ENCODE measurements around the gene MAGEA8.
"Not testable (repeated sequence)": the region's sequence is repeated elsewhere in the genome, so short reads cannot be mapped to it uniquely, and the experiment has no call there.

Gene MAGEA8

DNA sequence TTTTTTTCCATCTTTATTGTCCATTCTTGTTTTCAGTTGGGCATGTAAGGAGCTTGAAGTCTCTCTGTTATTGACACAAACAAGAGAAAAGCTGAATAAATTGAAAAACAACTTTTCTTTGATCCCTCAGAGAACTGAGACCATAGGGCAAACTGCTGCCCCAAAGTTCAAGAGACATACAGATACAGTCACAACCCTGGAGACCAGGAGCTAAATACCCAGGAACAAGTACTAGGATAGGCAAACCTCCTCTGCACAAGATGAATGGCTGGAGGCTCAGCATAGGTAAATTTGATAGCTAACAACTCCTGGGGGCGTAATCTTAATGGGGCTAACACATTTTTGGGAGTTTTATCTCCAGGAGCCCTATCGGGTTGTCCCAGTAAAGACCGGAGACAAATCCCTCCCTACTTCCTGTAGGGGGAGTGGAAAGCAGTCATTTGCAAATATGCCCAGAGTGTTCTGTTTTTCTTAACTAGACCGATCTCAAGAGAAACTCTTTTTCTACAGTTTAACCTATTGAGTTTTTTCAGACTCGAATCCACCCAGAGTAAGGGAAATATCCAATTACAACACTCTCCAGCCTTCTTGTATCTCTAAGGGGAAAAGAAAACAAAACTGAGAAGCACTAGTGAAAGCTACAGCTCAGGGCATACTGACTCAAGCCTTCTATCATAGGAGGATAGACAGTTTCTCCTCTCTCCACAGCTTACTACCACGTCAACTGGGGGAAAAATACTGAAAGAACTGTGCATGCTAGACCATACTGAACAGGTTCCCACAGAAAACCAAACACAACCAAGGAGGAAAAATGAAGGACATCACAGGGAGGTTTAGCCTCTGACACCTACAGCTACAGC is 23.1 kb downstream of the MAGEA8 start:
- no peak for DNase-seq (ENCODE audit: low read depth in 2 of 2)

DNA sequence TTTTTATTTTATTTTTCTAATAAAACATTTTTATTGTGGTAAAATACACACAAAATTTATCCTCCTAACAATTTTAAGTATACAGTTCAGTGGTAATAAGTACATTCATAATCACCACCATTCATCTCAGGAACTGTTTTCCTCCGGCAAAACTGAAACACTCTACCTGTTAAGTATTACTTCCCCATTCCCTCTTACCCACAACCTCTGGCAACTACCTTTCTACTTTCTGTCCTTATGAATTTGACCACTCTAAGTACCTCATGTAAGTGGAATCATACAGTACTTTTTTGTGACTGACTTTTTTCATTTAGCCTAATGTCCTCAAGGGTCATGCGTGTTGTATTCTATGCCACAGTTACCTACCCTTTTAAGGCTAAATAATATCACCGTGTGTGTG is 27.3 kb downstream of the MAGEA8 start:
- DNase-seq (ENCODE audit: low read depth in 2 of 2) = no peak

DNA sequence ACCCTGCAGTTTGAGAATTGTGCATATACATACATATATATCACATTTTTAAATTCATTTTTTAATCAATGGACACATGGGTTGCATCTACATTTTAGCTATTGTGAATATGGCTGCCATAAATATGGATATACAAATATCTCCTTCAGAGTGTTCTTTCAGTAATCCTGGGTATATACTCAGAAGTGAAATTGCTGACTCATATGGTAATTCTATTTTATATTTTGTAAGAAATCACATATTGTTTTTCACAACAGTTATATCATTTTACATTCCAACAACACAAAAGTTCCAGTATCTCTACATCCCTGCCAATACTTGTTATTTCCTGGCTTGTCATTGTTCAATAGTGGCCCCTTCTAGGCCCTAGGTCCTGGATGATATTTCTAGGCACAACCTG is 27.7 kb downstream of the MAGEA8 start:
- no peak for DNase-seq (ENCODE audit: low read depth in 2 of 2)

DNA sequence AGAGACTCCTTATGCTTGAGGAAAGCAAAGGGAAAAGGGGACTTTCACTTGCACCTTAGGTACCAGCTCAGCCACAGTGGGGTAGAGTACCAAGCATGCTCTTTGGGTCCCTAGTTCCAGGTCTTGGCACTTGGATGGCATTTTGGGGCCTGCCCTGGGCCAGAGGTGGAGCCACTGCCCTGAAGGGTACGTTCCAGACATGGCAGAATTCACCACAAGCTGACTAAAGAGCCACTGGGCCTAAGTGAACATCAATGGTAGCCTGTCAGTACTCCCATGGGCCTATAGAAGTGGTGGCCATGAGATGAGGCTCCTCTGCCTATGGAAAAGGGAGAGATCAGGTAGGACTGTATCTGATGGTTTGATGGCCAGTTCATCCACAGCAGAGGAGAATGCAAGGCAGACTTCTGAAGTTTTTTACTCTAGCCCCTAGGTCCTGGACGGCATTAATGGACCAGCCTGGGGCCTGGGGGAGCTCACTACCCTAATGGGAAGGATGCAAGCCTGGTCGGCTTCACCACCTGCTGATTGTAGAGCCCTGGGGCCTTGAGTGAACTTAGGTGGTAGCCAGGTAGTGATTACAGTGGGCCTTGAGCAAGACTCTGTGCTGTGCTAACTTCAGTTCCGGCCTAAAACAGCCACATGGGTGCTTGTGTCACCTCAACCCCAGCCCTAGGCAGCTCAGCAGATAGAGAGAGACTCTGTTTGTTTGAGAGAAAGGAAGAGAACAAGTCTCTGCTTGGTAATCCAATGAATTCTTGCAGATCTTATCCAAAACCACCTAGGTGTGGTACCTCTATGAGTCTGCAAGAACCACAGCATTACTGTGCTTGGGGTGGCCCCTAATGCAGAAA is 28.6 kb downstream of the MAGEA8 start:
- no peak for DNase-seq (ENCODE audit: low read depth in 2 of 2)

DNA sequence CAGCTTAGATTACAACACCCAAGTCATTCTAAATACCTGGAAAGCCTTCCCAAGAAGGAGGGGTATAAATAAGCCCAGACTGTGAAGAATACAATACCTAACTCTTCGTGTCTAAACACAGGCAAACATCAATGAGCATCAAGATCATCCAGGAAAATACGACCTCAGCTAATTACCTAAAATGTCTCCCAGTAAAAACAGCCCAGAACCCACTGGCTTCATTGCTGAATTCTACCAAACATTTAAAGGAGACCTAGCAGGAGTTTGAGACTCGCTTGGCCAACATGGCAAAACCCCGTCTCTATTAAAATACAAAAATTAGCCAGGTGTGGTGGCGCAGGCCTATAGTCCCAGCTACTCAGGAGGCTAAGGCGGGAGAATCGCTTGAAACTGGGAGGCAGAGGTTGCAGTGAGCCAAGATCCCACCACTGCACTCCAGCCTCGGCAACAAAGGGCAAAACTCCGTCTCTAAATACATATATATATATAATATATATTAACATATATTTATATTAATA is 29.3 kb downstream of the MAGEA8 start:
- no peak for DNase-seq (ENCODE audit: low read depth in 2 of 2)

DNA sequence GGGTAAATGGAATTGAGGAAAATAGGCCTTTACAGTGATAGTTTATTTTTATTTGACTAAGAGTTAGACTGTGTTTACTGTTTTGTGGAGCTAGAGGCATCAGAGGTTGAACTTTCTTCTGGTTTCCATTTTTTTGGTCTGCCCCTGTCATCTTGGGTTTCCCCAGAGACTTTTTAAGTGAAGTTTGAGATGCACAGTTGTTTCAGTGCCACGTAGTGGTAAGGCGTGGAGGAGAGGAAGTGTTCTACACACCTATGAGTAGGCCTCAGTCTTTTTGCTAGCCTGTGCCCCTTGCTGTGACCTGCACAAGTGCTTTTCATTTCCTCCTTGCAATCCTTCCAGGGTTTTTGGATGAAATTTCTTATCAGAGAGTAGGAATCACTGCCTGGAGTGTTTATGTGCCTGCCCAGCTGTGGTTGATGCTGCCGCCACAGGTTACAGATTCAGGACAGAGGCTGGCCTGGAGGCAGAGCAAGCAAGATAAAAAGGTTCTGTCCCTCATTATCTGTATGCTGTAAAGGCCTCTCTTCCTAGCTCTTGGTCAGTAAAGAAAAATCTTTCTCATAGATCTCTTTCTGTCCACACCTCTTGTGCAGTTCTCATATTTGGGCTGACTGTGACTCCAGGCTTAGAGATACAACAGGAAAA is 35.9 kb downstream of the MAGEA8 start:
- DNase-seq (ENCODE audit: low read depth in 2 of 2) = no peak

DNA sequence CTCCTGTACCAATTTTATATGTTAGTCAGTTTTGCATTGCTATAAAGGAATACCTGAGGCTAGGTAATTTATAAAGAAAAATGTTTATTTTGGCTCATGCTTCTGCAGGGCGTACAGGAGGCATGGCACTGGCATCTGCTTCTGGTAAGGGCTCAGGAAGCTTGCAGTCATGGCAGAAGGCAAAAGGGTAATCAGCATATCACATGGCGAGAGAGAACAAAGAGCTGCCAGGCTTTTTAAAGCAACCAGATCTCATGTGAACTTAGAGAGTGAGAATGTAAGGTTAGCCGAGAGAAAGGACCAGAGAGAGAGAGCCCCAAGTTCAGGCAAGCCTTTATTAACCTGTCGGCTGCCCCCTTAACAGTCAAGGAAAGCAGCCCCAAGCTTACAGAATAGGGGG is 42.9 kb downstream of the MAGEA8 start:
- not testable (repeated sequence) for DNase-seq (ENCODE audit: low read depth in 2 of 2)

DNA sequence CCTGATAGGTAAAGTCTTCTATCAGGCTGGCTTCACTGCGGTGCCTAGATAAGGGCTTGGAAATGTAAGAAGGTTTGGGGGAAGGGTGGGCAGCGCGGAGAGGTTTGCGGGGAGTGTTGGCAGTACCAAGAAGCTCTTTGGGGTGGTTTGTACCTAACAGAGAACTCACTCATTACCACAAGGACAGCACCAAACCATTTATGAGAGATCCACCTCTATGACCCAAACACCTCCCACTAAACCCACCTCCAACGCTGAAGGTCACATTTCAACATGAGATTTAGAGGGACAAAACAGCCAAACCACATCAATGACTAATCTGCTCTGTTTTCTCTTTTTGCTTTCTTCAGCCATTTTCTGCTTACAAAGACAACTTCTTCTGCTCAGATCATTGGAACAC is 43.5 kb downstream of the MAGEA8 start:
- not testable (repeated sequence) for DNase-seq (ENCODE audit: low read depth in 2 of 2)

DNA sequence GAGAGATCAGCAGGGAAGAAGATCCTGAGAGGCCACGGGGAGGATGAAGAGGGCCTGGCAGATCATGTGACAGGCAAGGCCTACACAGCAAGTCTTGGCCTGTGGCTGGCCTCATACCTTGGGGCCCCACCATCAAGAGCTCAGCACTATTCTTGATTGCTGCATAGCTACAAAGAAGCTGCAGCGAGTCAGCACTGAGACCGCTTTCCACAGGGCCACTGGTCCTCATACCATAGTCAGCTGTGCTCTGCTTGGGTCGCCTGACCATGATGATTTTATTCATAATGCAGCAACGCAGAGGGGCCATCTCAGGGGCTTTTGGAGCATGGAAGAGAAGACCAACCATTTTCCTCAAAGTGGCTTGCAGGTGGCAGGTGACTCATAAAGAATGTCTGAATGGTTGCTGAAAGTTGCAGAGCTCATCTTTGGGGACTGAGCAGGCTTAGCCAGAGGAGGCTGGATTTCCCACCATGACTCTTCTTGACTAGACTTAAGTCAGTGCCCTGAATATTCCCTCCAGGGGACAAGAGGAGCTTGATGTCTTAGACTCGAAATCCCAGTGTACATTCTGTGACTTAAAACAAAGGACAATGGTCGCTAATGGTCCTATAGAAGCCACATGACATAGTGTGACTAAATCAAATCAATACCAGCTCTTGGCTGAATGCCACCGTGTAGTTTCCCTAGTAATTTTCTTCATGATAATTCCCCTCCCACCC is 46.4 kb downstream of the MAGEA8 start:
- DNase-seq (ENCODE audit: low read depth in 2 of 2) = not testable (repeated sequence)

DNA sequence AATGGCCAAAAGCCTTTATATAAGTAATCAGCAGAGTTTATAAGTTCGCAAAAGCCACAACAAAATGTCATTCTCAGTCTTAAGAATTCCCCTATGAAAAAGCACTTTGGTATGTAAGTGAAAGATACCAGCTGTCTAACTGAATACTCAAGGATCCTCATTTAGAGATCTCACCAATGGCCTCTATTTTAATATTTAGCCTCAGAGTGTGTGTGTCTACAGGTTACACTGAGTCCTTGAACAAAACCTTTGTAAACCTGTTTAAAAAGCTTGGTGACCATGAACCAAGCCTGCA is 46.9 kb downstream of the MAGEA8 start:
- DNase-seq (ENCODE audit: low read depth in 2 of 2) = not testable (repeated sequence)

DNA sequence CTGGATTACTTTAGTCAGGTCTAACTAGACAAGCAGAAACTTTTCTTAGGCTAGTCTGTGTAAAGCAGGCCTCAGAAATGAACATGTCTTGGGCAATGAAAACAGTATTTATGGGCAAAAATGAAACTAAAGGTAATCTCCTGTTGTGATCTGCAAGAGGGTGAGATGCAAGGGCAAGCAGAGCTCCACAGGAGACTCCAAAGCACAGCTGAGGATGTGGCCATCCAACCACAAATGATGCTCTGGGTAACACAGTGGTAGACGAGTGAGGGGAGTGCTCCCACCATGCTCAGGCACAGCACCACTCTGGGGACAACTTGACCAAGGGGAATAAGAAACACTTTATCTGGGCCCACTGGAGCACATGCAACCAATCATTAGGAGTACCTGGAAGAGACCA is 47.7 kb downstream of the MAGEA8 start:
- not testable (repeated sequence) for DNase-seq (ENCODE audit: low read depth in 2 of 2)

DNA sequence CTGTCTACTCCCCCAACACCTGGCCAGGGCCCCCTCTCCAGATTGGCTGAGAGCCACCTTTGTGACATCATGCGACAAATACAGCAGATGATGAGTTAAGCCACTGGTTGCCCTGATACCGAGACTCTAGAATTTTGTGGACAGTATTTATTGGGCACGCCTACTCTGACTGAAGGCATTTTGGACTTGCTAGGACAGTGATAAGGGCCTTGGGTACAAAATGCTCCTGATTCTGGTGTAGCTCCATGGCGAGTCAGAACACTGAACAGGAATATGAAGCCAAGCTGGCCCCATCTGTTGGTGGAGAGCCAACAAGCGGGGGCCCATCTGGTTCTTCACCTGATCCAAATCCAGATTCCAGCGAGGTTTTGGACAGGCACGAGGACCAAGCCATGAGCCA is 48.4 kb downstream of the MAGEA8 start, which contains the start of gene HSFX4:
TSS of gene HSFX4 (plus strand) at position 174 of the 400 bp plus-strand sequence. CDS start at position 246, 72 bp downstream.
- DNase-seq (ENCODE audit: low read depth in 2 of 2) = not testable (repeated sequence)

DNA sequence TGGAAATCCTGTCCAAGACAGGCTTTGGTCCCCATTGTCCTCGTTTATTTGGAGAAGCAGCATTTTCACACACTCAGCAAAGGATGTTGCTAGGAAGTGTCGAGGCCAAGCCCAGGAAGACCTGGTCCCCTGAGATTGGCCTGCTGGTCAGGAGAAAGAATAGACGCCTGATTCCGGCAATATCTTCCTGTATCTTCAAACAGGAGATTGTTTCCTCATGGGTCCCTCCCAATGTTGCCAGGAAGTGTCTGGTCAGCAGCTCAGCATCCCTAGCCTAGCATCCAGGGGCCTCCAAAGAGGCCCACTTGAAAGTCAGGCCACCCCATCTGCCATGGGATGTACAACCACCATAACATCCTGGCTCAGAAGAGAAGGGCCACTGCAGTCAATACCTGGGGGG is 50.4 kb downstream of the MAGEA8 start:
- DNase-seq (ENCODE audit: low read depth in 2 of 2) = not testable (repeated sequence)

DNA sequence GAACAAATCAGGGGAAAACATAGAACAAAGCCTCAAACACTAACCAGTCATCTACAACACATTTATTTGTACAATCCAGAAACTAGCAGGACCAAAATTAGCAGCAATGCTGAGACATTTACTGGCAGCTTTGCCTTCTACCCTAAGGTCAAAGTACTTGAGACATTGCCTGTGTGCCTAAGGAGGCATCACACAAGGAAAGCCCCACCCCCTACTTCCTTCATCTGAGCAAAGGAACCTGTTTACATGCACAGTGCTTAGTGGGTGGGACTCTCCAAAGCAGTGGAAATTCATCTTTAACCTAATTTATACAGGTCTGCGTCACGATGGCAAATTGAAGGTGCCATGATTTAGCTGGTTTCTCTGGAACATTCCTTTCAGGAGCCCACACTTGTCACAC is 51.2 kb downstream of the MAGEA8 start:
- DNase-seq (ENCODE audit: low read depth in 2 of 2) = not testable (repeated sequence)

DNA sequence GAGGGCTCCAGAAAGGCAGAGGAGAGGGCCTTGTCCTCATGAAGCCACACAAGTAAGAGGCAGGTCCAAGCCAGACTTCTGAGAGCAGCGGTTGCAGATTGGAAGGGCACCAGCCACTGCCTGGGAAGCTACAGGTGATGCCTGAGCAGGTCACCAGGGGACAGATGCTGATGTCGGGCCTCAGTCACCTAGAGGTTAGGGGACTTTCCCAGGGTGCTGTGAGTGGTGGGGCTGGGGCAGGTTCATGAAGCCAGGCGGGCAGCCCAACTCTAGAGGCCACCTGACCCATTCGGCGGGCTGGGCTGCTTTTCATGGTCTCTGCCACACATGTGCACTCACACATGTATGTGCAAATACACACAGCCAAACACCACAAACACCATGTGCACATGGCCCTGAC is 52.0 kb downstream of the MAGEA8 start:
- not testable (repeated sequence) for DNase-seq (ENCODE audit: low read depth in 2 of 2)

DNA sequence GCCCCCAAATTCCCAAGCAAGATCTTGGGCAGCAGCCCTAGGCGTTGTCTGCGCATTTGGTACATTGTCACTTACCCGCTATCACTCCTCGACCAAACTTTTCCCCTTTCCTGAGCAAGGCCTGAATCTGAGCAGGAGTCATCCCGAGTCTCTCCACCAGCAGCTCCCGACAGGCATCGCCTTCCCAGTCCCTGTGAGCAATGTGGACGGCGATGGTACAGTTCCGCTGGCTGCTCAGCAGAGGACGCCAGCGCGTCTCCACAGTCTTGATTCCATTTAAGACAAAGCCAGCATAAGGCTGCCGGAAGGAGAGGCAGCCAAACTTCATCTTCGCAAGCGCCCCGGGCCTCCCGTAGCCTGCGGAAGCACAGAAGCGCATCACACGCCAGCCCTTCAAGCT is 52.6 kb downstream of the MAGEA8 start:
- not testable (repeated sequence) for DNase-seq (ENCODE audit: low read depth in 2 of 2)
